Measurements from ENCODE around the gene KIRREL3. TPM values are rescaled to one million over a fixed set of nuclear protein-coding genes. Genes with fewer than 3 reads are reported as not detected.
A peak's percentile ranks its signal among the peaks of the same experiment; 100 is the strongest.

Gene KIRREL3
- polyA plus RNA-seq, 1 experiment = 2.3 TPM

DNA sequence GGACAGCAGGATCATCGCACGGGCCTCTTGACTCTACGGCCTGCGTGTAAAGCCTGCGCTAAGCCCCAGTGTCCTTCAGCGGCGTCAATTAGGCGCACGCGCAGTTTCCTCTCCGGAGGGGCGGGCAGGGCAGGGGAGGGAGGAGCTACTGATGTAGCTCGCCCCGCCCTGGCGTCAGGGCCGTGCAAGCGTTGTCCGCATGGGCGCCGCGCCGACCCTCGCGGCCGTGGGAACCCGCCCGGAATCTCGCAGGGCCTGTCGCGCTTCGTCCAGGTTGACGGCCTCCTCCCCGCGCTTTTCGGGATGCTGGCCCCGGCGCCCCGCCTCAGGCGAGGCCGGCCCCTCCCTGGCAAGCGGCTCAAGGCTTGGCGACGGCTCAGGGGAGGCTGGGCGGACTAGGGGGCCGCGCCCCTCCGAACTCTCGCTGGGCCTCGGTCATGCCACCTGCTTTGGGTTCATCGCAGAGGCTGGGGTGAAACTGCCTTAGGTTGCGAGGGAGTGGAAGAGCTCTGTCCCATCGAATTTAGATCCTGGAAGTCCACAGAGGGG, 584.0 kb downstream of the KIRREL3 start:
- DNase-seq (ENCODE audit: low read depth, low spot score) = no peak
- TF ChIP-seq, protein P1, sequence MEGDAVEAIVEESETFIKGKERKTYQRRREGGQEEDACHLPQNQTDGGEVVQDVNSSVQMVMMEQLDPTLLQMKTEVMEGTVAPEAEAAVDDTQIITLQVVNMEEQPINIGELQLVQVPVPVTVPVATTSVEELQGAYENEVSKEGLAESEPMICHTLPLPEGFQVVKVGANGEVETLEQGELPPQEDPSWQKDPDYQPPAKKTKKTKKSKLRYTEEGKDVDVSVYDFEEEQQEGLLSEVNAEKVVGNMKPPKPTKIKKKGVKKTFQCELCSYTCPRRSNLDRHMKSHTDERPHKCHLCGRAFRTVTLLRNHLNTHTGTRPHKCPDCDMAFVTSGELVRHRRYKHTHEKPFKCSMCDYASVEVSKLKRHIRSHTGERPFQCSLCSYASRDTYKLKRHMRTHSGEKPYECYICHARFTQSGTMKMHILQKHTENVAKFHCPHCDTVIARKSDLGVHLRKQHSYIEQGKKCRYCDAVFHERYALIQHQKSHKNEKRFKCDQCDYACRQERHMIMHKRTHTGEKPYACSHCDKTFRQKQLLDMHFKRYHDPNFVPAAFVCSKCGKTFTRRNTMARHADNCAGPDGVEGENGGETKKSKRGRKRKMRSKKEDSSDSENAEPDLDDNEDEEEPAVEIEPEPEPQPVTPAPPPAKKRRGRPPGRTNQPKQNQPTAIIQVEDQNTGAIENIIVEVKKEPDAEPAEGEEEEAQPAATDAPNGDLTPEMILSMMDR (IDR thresholded peaks at IDR 0.05; ENCODE audit: low read depth, low read length) = no peak
- ChIA-PET CTCF (interaction anchor here (2.3 to 5.9 kb wide), 3 partner anchors 24 to 106 kb away, joined by 9 to 41 read pairs (median 12); no protein-coding TSS in a partner anchor), POLR2A (interaction anchor here (0.6 to 1.0 kb wide), 4 partner anchors 11 to 68 kb away, joined by 3 read pairs; partner anchors contain the start of gene ST3GAL4)
- H3K9me3 ChIP-seq (ENCODE audit: control insufficient read depth, insufficient read depth, low read length) = no peaks in the 10 kb centered on the region; the same call in 1 of the 2 replicates
- no peak overlapping the region for H3K27ac ChIP-seq (ENCODE audit: low read depth, low read length)
- H3K27me3 ChIP-seq (ENCODE audit: control insufficient read depth, insufficient read depth, low read length) = no peaks in the 10 kb centered on the region
- peak overlapping the region; percentile 56 for H3K4me3 ChIP-seq (ENCODE audit: low read depth, low read length)

DNA sequence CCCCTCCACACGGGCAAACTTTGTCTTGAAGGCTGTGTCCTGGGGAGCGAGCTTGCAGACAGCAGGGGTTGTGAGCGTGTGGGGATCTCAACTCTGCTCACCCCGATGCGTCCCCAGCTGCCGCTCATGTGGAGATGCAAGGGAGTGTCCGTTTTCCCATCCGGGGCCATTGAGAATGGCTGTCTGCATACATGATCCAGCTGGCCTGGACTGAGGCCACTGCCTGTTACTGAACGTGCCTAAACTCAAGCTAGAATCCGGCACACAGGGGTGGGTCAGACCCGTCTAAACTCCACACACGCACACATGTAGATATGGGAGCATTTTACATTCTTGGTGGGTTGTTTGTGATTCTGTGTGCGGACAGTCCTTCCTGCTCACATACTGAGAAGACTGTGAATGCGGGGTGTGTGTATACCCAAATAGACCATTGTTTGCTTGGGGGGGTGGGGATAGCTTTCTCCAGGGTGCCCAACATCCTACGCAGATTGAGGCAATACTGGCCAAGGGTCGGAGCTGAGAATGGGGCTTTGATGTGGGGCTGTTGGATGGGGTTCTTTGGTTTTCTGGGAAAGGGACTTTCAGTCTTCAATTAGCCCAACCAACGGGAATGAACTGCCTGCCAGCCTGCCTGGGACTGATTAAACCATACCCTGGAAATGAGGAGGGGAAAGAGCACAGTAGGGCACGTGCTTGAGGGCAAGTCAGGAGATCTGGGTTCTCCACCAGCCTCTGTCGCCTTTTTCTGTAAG, 584.7 kb downstream of the KIRREL3 start:
- DNase-seq (ENCODE audit: low read depth, low spot score) = no peak
- TF ChIP-seq, protein P1 (IDR thresholded peaks at IDR 0.05; ENCODE audit: low read depth, low read length) = no peak
- ChIA-PET POLR2A (interaction anchor here (1.0 kb wide), 1 partner anchor 69 kb away, joined by 3 read pairs; no protein-coding TSS in a partner anchor), CTCF (interaction anchor here (0.7 to 5.9 kb wide), 4 partner anchors 25 to 106 kb away, joined by 3 to 41 read pairs (median 10); no protein-coding TSS in a partner anchor)
- Histone ChIP-seq H3K9me3 (ENCODE audit: control insufficient read depth, insufficient read depth, low read length) (no peaks in the 10 kb centered on the region; the same call in 1 of the 2 replicates), H3K27ac (ENCODE audit: low read depth, low read length) (peak overlapping the region; percentile 39), H3K4me3 (ENCODE audit: low read depth, low read length) (peak overlapping the region; percentile 56; the same call in 1 of the 2 replicates), H3K27me3 (ENCODE audit: control insufficient read depth, insufficient read depth, low read length) (no peaks in the 10 kb centered on the region)

DNA sequence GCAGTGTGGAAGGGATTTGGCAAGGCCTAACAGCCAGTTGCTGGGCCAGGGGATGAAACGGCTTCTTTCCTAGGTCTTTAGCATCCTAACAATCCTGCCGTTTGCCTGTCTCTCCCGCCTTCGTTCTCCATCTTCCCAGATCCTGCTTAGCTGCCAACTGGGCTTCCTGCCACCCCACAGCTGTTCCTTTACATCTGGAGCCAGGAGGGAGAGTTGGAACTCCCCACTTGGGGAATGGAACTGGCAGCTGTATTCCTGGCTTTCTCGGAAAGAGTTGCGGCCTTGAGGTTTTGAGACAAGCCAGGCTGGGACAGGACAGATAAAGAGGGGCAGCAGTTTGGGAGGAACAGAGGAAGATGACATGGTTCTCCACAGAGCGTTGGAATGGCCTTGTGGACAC, 585.4 kb downstream of the KIRREL3 start:
- TF ChIP-seq, protein P1 (IDR thresholded peaks at IDR 0.05; ENCODE audit: low read depth, low read length) = no peak
- Histone ChIP-seq H3K9me3 (ENCODE audit: control insufficient read depth, insufficient read depth, low read length) (no peaks in the 10 kb centered on the region; the same call in 1 of the 2 replicates), H3K27me3 (ENCODE audit: control insufficient read depth, insufficient read depth, low read length) (no peaks in the 10 kb centered on the region), H3K4me3 (ENCODE audit: low read depth, low read length) (no peak overlapping the region), H3K27ac (ENCODE audit: low read depth, low read length) (peak overlapping the region; percentile 39)
- peak; percentile 52 for DNase-seq (ENCODE audit: low read depth, low spot score)
- CTCF ChIA-PET = interaction anchor here (0.7 to 4.2 kb wide), 3 partner anchors 26 to 105 kb away, joined by 3 to 12 read pairs (median 9); no protein-coding TSS in a partner anchor
- POLR2A ChIA-PET = no interaction called here

DNA sequence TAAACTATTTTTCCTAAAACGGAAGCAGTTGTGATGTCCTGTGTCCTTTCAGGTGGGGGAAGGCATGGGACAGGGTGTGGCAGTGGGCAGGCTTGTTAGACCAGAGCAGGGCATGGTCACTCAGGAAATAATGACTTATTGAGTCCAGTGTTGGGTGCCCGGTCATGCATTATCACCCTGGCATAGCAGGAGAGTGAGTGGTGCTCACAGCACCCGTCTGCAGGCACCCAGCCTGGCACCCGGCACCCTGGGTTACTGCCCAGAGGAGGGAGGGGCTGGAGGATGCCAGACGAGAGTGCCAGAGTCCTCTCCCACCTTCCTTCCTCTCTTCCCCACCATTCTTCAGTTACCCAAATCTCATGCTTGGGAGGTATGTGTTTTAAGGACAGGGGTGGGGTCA, 586.0 kb downstream of the KIRREL3 start:
- CTCF ChIA-PET = interaction anchor here (2.3 kb wide), 1 partner anchor 104 kb away, joined by 9 read pairs; no protein-coding TSS in a partner anchor
- DNase-seq (ENCODE audit: low read depth, low spot score) = no peak
- no peaks in the 10 kb centered on the region; the same call in 1 of the 2 replicates for H3K9me3 ChIP-seq (ENCODE audit: control insufficient read depth, insufficient read depth, low read length)
- TF ChIP-seq, protein P1 (IDR thresholded peaks at IDR 0.05; ENCODE audit: low read depth, low read length) = no peak
- no peaks in the 10 kb centered on the region for H3K27me3 ChIP-seq (ENCODE audit: control insufficient read depth, insufficient read depth, low read length)
- H3K4me3 ChIP-seq (ENCODE audit: low read depth, low read length) = no peak overlapping the region
- H3K27ac ChIP-seq (ENCODE audit: low read depth, low read length) = no peak overlapping the region
- POLR2A ChIA-PET = no interaction called here
